Epithelial cell of esophagus (primary cell): ENCODE measurements around the gene SMIM20.

Experiments
- DNase-seq: peaks from one replicate; pipeline ENCODE4 v3.0.0; 2010; ENCODE audit warnings: low read depth
- H3K4me3 ChIP-seq: 2 replicates; pipeline ENCODE4 v1.5.1; 2011; ENCODE audit warnings: mild to moderate bottlenecking, low read length, control low read depth
- TF ChIP-seq, protein P1 (sequence below): IDR thresholded peaks from 2 replicates; pipeline ENCODE4 v1.5.1; 2011; ENCODE audit warnings: low read depth, mild to moderate bottlenecking, low read length, control low read depth, inconsistent platforms; ENCODE audit not compliant: insufficient read depth; ENCODE audit errors: missing control alignments

SMIM20 gene

DNA sequence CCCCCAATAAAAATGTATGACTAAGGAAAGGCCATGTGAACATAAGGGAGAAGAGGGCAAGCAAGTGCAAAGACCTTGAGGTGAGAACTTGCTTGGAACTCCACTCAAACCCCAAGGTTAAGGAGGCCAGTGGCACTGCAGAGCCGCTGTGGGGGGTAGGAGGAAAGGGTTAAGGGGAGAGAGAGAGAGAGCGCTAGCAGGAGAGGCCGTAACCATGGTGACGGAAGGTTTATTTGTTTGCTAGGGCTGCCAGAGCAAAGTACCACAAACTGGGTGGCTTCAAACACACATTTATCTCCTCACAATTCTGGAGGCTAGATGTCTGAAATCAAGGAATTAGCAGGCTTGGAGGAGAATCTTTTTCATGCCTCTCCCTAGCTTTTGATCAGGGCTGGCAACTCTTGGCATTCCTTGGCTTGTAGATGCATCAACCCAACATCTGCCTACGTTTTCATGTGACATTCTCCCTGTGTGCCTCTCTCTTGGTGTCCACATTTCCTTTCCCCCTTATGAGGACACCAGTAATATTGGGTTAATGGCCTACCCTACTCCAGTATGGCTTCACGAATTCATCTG, 35.2 kb downstream of the SMIM20 start:
- TF ChIP-seq, protein P1, sequence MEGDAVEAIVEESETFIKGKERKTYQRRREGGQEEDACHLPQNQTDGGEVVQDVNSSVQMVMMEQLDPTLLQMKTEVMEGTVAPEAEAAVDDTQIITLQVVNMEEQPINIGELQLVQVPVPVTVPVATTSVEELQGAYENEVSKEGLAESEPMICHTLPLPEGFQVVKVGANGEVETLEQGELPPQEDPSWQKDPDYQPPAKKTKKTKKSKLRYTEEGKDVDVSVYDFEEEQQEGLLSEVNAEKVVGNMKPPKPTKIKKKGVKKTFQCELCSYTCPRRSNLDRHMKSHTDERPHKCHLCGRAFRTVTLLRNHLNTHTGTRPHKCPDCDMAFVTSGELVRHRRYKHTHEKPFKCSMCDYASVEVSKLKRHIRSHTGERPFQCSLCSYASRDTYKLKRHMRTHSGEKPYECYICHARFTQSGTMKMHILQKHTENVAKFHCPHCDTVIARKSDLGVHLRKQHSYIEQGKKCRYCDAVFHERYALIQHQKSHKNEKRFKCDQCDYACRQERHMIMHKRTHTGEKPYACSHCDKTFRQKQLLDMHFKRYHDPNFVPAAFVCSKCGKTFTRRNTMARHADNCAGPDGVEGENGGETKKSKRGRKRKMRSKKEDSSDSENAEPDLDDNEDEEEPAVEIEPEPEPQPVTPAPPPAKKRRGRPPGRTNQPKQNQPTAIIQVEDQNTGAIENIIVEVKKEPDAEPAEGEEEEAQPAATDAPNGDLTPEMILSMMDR = no peak
- no peak overlapping the region for H3K4me3 ChIP-seq
- no peak for DNase-seq

DNA sequence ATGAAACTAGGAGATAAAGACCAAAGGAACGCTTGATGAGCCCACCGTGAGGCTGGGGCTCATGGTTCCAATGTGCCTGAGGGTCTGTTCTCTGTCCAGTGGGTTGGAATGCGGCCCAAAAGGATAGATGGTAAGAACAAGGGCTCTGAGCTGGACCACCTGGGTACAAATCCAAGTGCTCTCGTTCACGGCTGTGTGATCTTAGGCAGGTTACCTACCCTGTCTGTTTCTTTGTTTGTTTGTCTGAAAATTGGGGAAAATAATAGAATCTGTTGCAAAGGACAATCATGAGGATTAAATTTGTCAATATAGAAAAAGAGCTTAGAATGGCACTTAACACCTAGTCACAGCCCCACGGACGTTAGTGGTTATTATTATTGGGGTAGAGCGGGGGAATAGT, 36.0 kb downstream of the SMIM20 start:
- TF ChIP-seq, protein P1 = no peak
- H3K4me3 ChIP-seq = no peak overlapping the region
- DNase-seq = no peak

DNA sequence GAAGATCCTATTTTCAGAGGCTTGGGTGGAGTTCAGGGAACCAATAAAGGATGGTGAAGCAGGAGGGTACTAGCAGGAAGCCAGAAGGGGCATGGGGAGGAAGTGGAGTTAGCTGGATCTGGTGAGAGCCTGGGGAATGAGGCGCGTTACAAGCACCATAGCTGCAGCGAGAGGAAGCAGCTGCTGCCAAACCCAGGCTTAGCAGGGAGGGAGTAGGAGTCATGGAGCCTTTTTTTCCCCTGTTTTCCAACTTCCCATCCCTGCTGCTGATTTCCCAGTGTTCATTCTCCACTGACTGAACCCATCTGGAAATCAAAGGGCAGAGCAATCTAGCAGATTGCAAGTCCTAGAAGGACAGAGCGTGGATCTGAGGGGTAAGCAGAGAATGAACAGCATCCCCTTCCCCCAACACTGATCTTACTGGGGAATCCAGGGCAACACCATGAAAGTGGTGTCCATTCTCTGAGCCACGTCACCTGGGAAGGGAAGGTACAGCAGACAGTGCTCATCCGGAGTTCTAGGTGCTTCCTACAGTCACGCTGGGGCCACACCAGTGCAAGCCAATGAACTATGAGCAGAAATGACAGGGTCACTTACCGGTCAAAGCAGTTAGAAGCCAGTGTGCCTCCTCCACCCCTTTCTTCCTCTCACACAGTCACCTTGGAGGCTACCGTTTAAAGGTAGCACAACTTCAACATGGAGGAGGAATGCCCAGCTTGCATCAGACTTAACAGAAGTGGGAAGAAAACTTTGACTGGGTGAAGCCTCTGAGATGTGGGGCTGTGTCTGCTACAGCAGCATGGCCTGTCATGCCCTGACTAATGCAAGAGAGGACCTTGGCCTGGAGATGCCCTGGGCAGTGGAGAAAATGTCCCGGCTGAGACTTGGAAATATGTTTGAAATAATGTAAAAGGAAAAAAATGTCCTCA, 36.7 kb downstream of the SMIM20 start:
- TF ChIP-seq, protein P1 = no peak
- no peak for DNase-seq
- H3K4me3 ChIP-seq = no peak overlapping the region

DNA sequence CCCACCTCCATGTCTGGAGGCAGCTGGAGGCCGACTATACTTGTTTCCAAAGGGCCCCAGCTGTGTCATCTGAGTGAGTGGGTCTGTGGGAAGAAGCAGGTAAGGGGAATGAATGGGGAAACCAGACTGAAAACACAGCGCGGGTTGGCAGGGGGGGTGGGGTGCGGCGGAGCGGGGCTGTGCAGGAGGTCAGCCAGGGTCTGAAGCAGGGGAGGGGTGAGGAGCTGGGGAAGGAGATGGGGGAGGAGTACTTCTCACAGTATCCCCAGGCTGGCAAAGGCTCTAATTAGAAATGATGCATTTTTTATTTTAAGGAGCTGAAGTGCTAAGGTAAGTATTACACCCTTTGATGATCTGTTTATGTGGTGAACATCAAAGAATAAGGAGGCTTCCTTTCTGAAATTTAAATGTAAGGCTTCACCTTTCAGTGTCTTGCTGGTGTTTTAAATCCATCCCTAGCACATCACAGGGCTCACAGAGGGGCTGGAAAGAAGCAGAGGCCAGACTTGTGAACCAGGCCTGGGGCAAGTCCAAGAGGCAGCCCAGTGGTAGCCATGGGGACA, 37.5 kb downstream of the SMIM20 start:
- TF ChIP-seq, protein P1 = no peak
- H3K4me3 ChIP-seq = no peak overlapping the region
- DNase-seq = no peak

DNA sequence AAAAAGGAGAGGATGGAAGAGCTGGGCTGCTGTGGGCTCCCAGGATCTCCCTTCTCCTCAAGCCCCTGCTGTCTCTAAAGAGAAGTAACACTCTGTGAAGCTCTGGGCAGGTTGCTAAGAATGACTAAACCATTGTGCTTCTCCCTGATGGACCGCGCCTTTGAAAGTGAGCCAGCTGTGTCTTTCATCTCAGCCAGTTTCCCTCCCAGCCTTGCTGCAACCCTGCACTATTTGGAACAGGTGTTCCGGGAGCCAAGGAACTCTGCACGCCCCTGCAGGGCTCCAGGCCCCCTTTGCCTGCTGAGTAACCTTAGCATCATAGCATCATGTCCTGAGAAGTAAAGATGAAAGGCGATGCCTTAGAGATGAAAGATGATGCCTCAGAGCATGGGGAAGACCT, 39.7 kb downstream of the SMIM20 start:
- no peak overlapping the region for H3K4me3 ChIP-seq
- TF ChIP-seq, protein P1 = peak; percentile 36
- peak; percentile 77 for DNase-seq

DNA sequence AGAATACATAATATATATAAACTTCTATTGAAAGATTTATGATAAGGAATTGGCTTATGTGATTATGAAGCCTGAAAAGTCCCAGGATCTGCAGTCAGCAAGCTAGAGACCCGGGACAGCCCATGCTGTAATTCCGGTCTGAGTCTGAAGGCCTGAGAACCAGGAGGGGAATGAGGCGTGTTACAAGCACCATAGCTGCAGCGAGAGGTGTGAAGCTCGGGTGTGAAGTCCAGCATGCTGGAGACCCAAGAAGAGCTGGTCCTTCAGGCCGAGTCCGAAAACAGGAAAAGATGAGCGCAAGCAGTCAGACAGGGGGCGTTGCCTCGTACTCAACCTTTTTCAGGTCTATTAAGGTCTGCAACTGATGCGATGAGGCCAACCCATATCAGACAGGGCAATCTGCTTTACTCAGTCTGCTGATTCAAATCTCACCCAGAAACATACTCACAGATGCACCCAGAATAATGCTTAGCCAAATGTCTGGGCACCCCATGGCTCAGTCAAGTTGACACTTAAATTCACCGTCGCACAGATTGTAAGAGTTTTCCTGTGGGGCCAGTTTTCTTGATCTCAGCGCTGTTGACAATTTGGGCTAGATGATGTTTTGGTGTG, 40.4 kb downstream of the SMIM20 start:
- TF ChIP-seq, protein P1 = no peak
- no peak for DNase-seq
- H3K4me3 ChIP-seq = no peak overlapping the region
